Fibroblast of lung (primary cell): ENCODE results near the gene SLC38A6. TPM values are rescaled to one million over a fixed set of nuclear protein-coding genes. Genes with fewer than 3 reads are reported as not detected.

Source experiments
- DNase-seq, 2 donors: peaks; one replicate each; pipeline versions ENCODE4 v3.0.0 to v3.0.0-alpha.2; 2010; ENCODE audit warnings: low read depth in 2 of 2
- H2AFZ ChIP-seq: 2 replicates; pipeline ENCODE4 v1.5.1; 2012; ENCODE audit warnings: low read length, control low read depth, inconsistent platforms
- H3K27ac ChIP-seq: 2 replicates; pipeline ENCODE4 v1.5.1; 2011; ENCODE audit warnings: low read length, control low read depth; ENCODE audit not compliant: insufficient read depth
- H3K27me3 ChIP-seq: 2 replicates; pipeline ENCODE4 v1.5.1; 2011; ENCODE audit warnings: mild to moderate bottlenecking, low read length; ENCODE audit not compliant: control insufficient read depth, insufficient read depth
- H3K36me3 ChIP-seq: 2 replicates; pipeline ENCODE4 v1.5.1; 2011; ENCODE audit warnings: low read length; ENCODE audit not compliant: control insufficient read depth, insufficient read depth
- H3K4me1 ChIP-seq: 2 replicates; pipeline ENCODE4 v1.5.1; 2011; ENCODE audit warnings: low read length; ENCODE audit not compliant: control insufficient read depth, insufficient read depth; ENCODE audit errors: extremely low read depth
- H3K4me2 ChIP-seq: 2 replicates; pipeline ENCODE4 v1.5.1; 2011; ENCODE audit warnings: low read length, control low read depth; ENCODE audit not compliant: insufficient read depth; ENCODE audit errors: extremely low read depth
- H3K4me3 ChIP-seq, 4 experiments: fragments of 200-600 bp in 1 of 4; sonication (generic) in 1 of 4; replicated peaks in 1 of 4; 2 replicates each; pipeline ENCODE4 v1.5.1; 2011 to 2016; ENCODE audit warnings: low read length in 4 of 4, low read depth in 3 of 4, mild to moderate bottlenecking in 3 of 4, control low read depth in 2 of 4, inconsistent platforms in 1 of 4, mixed read lengths in 1 of 4; ENCODE audit not compliant: insufficient read depth in 1 of 4; ENCODE audit errors: control extremely low read depth in 1 of 4
- H3K79me2 ChIP-seq: 2 replicates; pipeline ENCODE4 v1.5.1; 2012; ENCODE audit warnings: mild to moderate bottlenecking, low read length, inconsistent platforms; ENCODE audit not compliant: control insufficient read depth, insufficient read depth
- H3K9ac ChIP-seq: 2 replicates; pipeline ENCODE4 v1.5.1; 2011; ENCODE audit warnings: mild to moderate bottlenecking, low read length, control low read depth; ENCODE audit not compliant: insufficient read depth
- H3K9me3 ChIP-seq: 2 replicates; pipeline ENCODE4 v1.5.1; 2012; ENCODE audit warnings: low read depth, low read length; ENCODE audit not compliant: control insufficient read depth, insufficient read depth
- H4K20me1 ChIP-seq: 2 replicates; pipeline ENCODE4 v1.5.1; 2011; ENCODE audit warnings: low read length; ENCODE audit not compliant: control insufficient read depth, insufficient read depth; ENCODE audit errors: extremely low read depth
- EZH2 ChIP-seq: IDR thresholded peaks from 2 replicates; pipeline ENCODE4 v1.5.1; 2012; ENCODE audit warnings: low read length, control low read depth, mild to moderate bottlenecking; ENCODE audit errors: missing control alignments
- polyA plus RNA-seq, 2 donors: library from polyadenylated mRNA; depleted of rRNA in 1 of 2; stranded (reverse) in 1 of 2; unstranded in 1 of 2; fragments of >200 nt; gene quantifications; 2 replicates each; pipeline ENCODE4 v1.2.1, GENCODE V29; 2011 to 2012; ENCODE audit warnings: missing spikeins in 1 of 2
- total RNA-seq: library from RNA; depleted of rRNA; stranded (reverse); fragments of >200 nt; gene quantifications from 2 replicates; pipeline ENCODE4 v1.2.1, GENCODE V29; 2014
- TF ChIP-seq, protein P1 (sequence below), 2 donors: IDR thresholded peaks in 1 of 2; conservative IDR thresholded peaks in 1 of 2; 1 replicate in 1 of 2; 2 replicates in 1 of 2; pipeline ENCODE4 v1.5.1; 2011 to 2012; ENCODE audit warnings: low read length in 2 of 2, control low read depth in 1 of 2, inconsistent platforms in 1 of 2, low read depth in 1 of 2, mild to moderate bottlenecking in 1 of 2

SLC38A6 gene
- total and polyA plus RNA-seq, 2 donors (not counting 1 experiment from before 2014, with no cell fraction given) = 39.8 to 93.3 TPM

DNA sequence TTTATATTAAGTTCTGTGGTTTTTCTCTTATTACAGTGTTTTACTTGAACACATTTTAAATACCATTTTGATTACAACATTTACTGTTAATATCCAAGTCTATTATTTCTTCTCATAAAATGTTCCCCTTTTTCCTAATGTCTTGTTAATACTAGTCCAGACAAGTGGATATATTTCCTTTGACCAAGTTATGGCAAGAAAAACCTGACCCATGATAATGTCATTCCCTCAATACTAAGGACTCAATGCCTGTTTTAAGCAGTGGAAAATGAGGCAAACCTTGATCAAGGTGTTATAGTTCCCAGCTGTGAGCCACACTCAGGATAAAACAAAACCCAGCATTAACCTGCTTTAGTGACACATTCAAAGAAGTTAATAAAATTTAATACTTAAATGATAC lies 12.4 kb upstream of the SLC38A6 start:
- Histone ChIP-seq H4K20me1 (no peaks in the 10 kb centered on the region), H3K9me3 (no peaks in the 10 kb centered on the region)

DNA sequence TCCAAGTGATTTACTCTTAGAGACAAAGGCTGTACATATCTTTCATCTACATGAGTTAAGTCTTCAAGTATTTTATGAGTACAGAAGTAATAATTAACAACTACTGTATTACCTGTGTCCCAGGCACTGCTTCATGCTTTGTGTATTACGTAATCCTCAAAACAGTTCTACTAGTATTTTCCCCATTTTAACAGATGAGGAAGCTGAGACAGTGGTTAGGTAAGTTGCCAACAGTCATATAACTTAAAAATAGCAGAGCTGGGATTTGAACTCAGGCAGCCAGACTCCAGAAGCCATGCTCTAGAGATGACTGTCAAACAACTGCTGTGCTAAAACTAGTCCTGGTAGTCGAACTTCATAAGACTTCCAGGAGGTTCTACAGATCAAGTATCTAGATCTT lies 10.9 kb upstream of the SLC38A6 start:
- H3K4me1 ChIP-seq = no peaks in the 10 kb centered on the region
- no peaks in the 10 kb centered on the region for H3K79me2 ChIP-seq
- no peaks in the 10 kb centered on the region for H4K20me1 ChIP-seq
- no peak for DNase-seq
- no peak overlapping the region for H3K27ac ChIP-seq
- no peak overlapping the region for H3K4me3 ChIP-seq
- no peak overlapping the region for H2AFZ ChIP-seq
- H3K36me3 ChIP-seq = no peaks in the 10 kb centered on the region
- H3K9me3 ChIP-seq = no peaks in the 10 kb centered on the region
- H3K27me3 ChIP-seq = no peaks in the 10 kb centered on the region
- TF ChIP-seq, protein P1, sequence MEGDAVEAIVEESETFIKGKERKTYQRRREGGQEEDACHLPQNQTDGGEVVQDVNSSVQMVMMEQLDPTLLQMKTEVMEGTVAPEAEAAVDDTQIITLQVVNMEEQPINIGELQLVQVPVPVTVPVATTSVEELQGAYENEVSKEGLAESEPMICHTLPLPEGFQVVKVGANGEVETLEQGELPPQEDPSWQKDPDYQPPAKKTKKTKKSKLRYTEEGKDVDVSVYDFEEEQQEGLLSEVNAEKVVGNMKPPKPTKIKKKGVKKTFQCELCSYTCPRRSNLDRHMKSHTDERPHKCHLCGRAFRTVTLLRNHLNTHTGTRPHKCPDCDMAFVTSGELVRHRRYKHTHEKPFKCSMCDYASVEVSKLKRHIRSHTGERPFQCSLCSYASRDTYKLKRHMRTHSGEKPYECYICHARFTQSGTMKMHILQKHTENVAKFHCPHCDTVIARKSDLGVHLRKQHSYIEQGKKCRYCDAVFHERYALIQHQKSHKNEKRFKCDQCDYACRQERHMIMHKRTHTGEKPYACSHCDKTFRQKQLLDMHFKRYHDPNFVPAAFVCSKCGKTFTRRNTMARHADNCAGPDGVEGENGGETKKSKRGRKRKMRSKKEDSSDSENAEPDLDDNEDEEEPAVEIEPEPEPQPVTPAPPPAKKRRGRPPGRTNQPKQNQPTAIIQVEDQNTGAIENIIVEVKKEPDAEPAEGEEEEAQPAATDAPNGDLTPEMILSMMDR (conservative IDR thresholded peaks at IDR 0.05 in 1 of 2, IDR thresholded peaks at IDR 0.05 in 1 of 2; ENCODE audit: low read depth in 1 of 2, low read length in 2 of 2) = no peak
- TF ChIP-seq EZH2 = no peak
- no peak overlapping the region for H3K4me2 ChIP-seq
- no peak overlapping the region for H3K9ac ChIP-seq

More for the DNA sequence above, 12.4 kb upstream of the SLC38A6 start:
- no peak for TF ChIP-seq EZH2
- TF ChIP-seq, protein P1 (conservative IDR thresholded peaks at IDR 0.05 in 1 of 2, IDR thresholded peaks at IDR 0.05 in 1 of 2; ENCODE audit: low read depth in 1 of 2, low read length in 2 of 2) = no peak
- no peaks in the 10 kb centered on the region for H3K79me2 ChIP-seq
- H3K9ac ChIP-seq = no peak overlapping the region
- no peaks in the 10 kb centered on the region for H3K4me1 ChIP-seq
- no peak for DNase-seq
- H3K36me3 ChIP-seq = no peaks in the 10 kb centered on the region
- no peak overlapping the region for H2AFZ ChIP-seq
- no peak overlapping the region for H3K27ac ChIP-seq
- H3K4me2 ChIP-seq = no peak overlapping the region
- no peak overlapping the region for H3K4me3 ChIP-seq
- H3K27me3 ChIP-seq = no peaks in the 10 kb centered on the region

DNA sequence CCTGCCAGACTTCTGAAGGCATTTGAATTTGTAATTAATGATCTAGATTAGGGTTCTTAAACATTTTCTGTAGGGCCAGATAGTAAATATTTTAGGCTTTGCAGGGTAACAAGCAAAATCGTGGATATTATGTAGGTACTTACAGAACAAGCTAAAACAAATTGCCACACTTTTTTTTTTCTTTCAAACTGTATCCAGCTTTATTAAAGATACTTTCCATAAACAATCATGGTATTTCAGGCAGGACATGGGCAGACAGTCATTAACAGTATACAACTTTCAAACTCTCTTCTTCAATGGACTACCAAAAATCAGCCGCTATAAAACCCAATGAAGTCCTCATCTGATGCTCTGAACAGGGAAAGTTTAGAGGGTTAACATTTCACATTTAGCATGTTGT lies 9.8 kb upstream of the SLC38A6 start:
- no peaks in the 10 kb centered on the region for H3K79me2 ChIP-seq
- no peak overlapping the region for H3K9ac ChIP-seq
- DNase-seq = no peak

More for the DNA sequence above, 9.8 kb upstream of the SLC38A6 start:
- no peaks in the 10 kb centered on the region for H3K27me3 ChIP-seq
- no peak overlapping the region for H3K27ac ChIP-seq
- TF ChIP-seq, protein P1 (conservative IDR thresholded peaks at IDR 0.05 in 1 of 2, IDR thresholded peaks at IDR 0.05 in 1 of 2; ENCODE audit: low read depth in 1 of 2, low read length in 2 of 2) = no peak
- TF ChIP-seq EZH2 = no peak
- H4K20me1 ChIP-seq = no peaks in the 10 kb centered on the region
- H3K9me3 ChIP-seq = no peaks in the 10 kb centered on the region
- no peak overlapping the region for H2AFZ ChIP-seq
- peaks cover 3% of the 10 kb centered on the region for H3K36me3 ChIP-seq
- no peak overlapping the region for H3K4me3 ChIP-seq
- H3K4me1 ChIP-seq = no peaks in the 10 kb centered on the region
- no peak overlapping the region for H3K4me2 ChIP-seq
